Measurements from ENCODE around the gene CROCC2.

The CROCC2 gene

GRCh38 chr2:240956171-240956934 lies 50.2 kb downstream of the CROCC2 start:
- DNase-seq (ENCODE audit: low read depth in 2 of 2) = no peak

- no peak for DNase-seq (ENCODE audit: low read depth in 2 of 2)
Measured at GRCh38 chr2:240956935-240957655, 51.0 kb downstream of the CROCC2 start.

GRCh38 chr2:240957656-240958365 lies 51.7 kb downstream of the CROCC2 start:
- no peak for DNase-seq (ENCODE audit: low read depth in 2 of 2)

GRCh38 chr2:240958366-240959213 lies 52.5 kb downstream of the CROCC2 start:
- no peak for DNase-seq (ENCODE audit: low read depth in 2 of 2)

- DNase-seq (ENCODE audit: low read depth in 2 of 2) = no peak
Measured at GRCh38 chr2:240959214-240959940, 53.2 kb downstream of the CROCC2 start.

GRCh38 chr2:240959941-240960308 lies 53.8 kb downstream of the CROCC2 start:
- DNase-seq (ENCODE audit: low read depth in 2 of 2) = no peak

- no peak for DNase-seq (ENCODE audit: low read depth in 2 of 2)
Measured at GRCh38 chr2:240960309-240960970, 54.3 kb downstream of the CROCC2 start.

GRCh38 chr2:240960971-240961876 lies 55.1 kb downstream of the CROCC2 start:
- no peak for DNase-seq (ENCODE audit: low read depth in 2 of 2)

GRCh38 chr2:240961910-240962299 lies 55.8 kb downstream of the CROCC2 start:
- no peak for DNase-seq (ENCODE audit: low read depth in 2 of 2)

GRCh38 chr2:240962300-240963064 lies 56.3 kb downstream of the CROCC2 start:
- DNase-seq (ENCODE audit: low read depth in 2 of 2) = no peak

GRCh38 chr2:240963065-240963867 lies 57.1 kb downstream of the CROCC2 start:
- DNase-seq (ENCODE audit: low read depth in 2 of 2) = no peak

GRCh38 chr2:240963868-240964703 lies 58.0 kb downstream of the CROCC2 start:
- no peak for DNase-seq (ENCODE audit: low read depth in 2 of 2)

- DNase-seq (ENCODE audit: low read depth in 2 of 2) = no peak
Measured at GRCh38 chr2:240964704-240965295, 58.7 kb downstream of the CROCC2 start.

GRCh38 chr2:240965296-240965904 lies 59.3 kb downstream of the CROCC2 start:
- DNase-seq (ENCODE audit: low read depth in 2 of 2) = no peak

- DNase-seq (ENCODE audit: low read depth in 2 of 2) = no peak
Measured at GRCh38 chr2:240965905-240966456, 59.8 kb downstream of the CROCC2 start.

GRCh38 chr2:240966457-240966905 lies 60.3 kb downstream of the CROCC2 start:
- no peak for DNase-seq (ENCODE audit: low read depth in 2 of 2)

All from stimulated activated CD8-positive, alpha-beta memory T cell treated with anti-CD3 and anti-CD28 coated beads, Interleukin-7, amount 100 ng/mL, for 1 hour (primary cell).